Omental fat pad (tissue), 4 donors: ENCODE measurements around the gene CXXC5. TPM values are rescaled to one million over a fixed set of nuclear protein-coding genes. Genes with fewer than 3 reads are reported as not detected.
A peak's percentile ranks its signal among the peaks of the same experiment; 100 is the strongest.

Experiments
- ATAC-seq: fragments of 150-250 bp; one replicate; pipeline ENCODE4 v1.9.1; 2016; ENCODE audit warnings: mild to moderate bottlenecking, moderate library complexity; ENCODE audit not compliant: low FRiP score
- DNase-seq: peaks from one replicate; pipeline ENCODE4 v3.0.0-alpha.2; 2019; ENCODE audit warnings: low spot score
- total RNA-seq, 4 donors: library from RNA; depleted of rRNA; stranded (reverse); fragments of >200 nt; gene quantifications; one replicate each; pipeline ENCODE4 v1.1.0, GENCODE V29; 2016
- TF ChIP-seq, protein P1 (sequence below), 3 donors: fragments of 450-650 bp; IDR thresholded peaks; one replicate each; pipeline ENCODE4 v1.5.1; 2016 to 2017; ENCODE audit warnings: antibody characterized with exemption in 3 of 3, mild to moderate bottlenecking in 3 of 3, moderate library complexity in 2 of 3

The CXXC5 gene
- total RNA-seq, 4 donors from 2014 or later = 14.9 to 27.3 (median 25.0) TPM

- DNase-seq = no peak
- ATAC-seq = peak; percentile 62
- TF ChIP-seq, protein P1, sequence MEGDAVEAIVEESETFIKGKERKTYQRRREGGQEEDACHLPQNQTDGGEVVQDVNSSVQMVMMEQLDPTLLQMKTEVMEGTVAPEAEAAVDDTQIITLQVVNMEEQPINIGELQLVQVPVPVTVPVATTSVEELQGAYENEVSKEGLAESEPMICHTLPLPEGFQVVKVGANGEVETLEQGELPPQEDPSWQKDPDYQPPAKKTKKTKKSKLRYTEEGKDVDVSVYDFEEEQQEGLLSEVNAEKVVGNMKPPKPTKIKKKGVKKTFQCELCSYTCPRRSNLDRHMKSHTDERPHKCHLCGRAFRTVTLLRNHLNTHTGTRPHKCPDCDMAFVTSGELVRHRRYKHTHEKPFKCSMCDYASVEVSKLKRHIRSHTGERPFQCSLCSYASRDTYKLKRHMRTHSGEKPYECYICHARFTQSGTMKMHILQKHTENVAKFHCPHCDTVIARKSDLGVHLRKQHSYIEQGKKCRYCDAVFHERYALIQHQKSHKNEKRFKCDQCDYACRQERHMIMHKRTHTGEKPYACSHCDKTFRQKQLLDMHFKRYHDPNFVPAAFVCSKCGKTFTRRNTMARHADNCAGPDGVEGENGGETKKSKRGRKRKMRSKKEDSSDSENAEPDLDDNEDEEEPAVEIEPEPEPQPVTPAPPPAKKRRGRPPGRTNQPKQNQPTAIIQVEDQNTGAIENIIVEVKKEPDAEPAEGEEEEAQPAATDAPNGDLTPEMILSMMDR (IDR thresholded peaks at IDR 0.05) = no peak
These were observed 4.0 kb downstream of the CXXC5 start for GRCh38 chr5:139651853-139652787.

GRCh38 chr5:139652788-139653241 is 4.7 kb downstream of the CXXC5 start:
- TF ChIP-seq, protein P1 (IDR thresholded peaks at IDR 0.05) = no peak
- no peak for DNase-seq
- ATAC-seq = no peak

DNA sequence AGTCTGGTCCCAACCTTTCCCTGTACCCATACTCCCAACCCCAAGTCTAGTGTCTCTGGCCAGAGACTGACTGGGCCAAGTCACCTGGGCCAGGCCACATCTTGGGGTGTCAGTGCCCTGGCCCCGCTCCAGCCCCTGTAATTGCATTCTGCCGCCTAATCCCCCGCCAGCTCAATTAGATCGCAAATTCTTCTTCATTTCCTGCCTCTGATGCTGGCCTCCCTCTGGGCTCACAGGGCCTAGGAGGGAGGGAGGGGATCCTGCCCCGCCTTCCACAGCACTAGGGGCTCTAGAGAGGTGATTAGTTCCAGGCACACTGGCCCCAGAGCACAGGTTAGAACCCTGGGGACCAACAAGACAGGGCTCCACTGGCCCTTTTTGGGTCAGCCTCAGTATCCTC is 5.5 kb downstream of the CXXC5 start:
- DNase-seq (no peak), ATAC-seq (no peak)
- TF ChIP-seq, protein P1 (IDR thresholded peaks at IDR 0.05) = no peak

- TF ChIP-seq, protein P1 (IDR thresholded peaks at IDR 0.05) = no peak
- DNase-seq (no peak), ATAC-seq (no peak)
These were observed 6.3 kb downstream of the CXXC5 start for GRCh38 chr5:139654464-139654863.

GRCh38 chr5:139654871-139655491 is 6.8 kb downstream of the CXXC5 start:
- TF ChIP-seq, protein P1 (IDR thresholded peaks at IDR 0.05) = no peak
- DNase-seq = no peak
- ATAC-seq = no peak

DNA sequence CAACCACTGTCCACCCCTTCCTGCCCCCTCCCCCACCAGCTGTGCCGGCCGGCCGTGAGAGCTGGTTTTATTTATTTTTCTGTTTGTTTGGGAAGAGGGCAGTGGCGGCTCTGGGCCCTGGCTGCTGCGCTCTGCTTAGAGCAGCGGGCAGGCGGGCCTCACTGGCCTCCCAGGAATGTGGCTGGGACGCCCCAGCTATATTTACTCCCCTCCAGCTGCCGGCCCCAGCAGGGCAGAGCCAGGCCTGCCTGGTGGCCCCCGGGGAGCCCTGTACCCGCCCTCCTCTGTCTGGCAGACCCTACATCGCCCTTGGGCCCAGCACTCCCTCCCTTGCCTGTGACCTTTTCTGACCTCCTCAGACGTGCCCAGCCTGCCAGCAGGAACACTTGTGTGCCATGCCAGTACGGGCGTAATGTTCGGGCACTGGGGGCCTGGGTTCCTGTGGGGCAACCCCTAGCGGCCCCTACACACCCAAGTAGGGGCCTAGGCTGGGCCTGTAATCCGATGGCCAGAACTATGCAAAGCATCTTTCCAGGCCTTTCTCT is 7.7 kb downstream of the CXXC5 start:
- ATAC-seq (no peak), DNase-seq (no peak)
- TF ChIP-seq, protein P1 (IDR thresholded peaks at IDR 0.05) = no peak
